Astrocyte (in vitro differentiated cells and primary cell): Measurements from ENCODE around the gene FIG4. TPM values are rescaled to one million over a fixed set of nuclear protein-coding genes. Genes with fewer than 3 reads are reported as not detected.
A peak's percentile ranks its signal among the peaks of the same experiment; 100 is the strongest.

Experiments used
- DNase-seq: peaks from one replicate; pipeline ENCODE4 v3.0.0-alpha.2; 2010; ENCODE audit warnings: low read depth
- FAIRE-seq: peaks from 2 replicates; lab custom pipeline; 2011; peaks lifted over from hg19 to GRCh38; lab: Jason Lieb, UNC
- H2AFZ ChIP-seq: 2 replicates; pipeline ENCODE4 v1.6.0; 2012; ENCODE audit warnings: low read depth, low read length, inconsistent platforms
- H3K27ac ChIP-seq: 2 replicates; pipeline ENCODE4 v1.5.1; 2011; ENCODE audit warnings: low read depth, low read length, inconsistent platforms
- H3K27me3 ChIP-seq: 2 replicates; pipeline ENCODE4 v1.6.0; 2011; ENCODE audit warnings: low read length, inconsistent platforms; ENCODE audit not compliant: insufficient read depth
- H3K36me3 ChIP-seq: 2 replicates; pipeline ENCODE4 v1.5.1; 2011; ENCODE audit warnings: low read length, inconsistent platforms; ENCODE audit not compliant: insufficient read depth
- H3K4me1 ChIP-seq: 2 replicates; pipeline ENCODE4 v1.5.1; 2011; ENCODE audit warnings: low read length, inconsistent platforms; ENCODE audit not compliant: insufficient read depth
- H3K4me2 ChIP-seq: 2 replicates; pipeline ENCODE4 v1.6.0; 2012; ENCODE audit warnings: low read length, inconsistent platforms
- H3K4me3 ChIP-seq: 2 replicates; pipeline ENCODE4 v1.5.1; 2011; ENCODE audit warnings: low read depth, mild to moderate bottlenecking, low read length, inconsistent platforms; ENCODE audit not compliant: insufficient read depth
- H3K79me2 ChIP-seq: 2 replicates; pipeline ENCODE4 v1.6.0; 2012; ENCODE audit warnings: mild to moderate bottlenecking, low read length, inconsistent platforms; ENCODE audit not compliant: insufficient read depth
- H3K9ac ChIP-seq: 2 replicates; pipeline ENCODE4 v1.6.0; 2012; ENCODE audit warnings: mild to moderate bottlenecking, low read length, inconsistent platforms
- H3K9me3 ChIP-seq: 2 replicates; pipeline ENCODE4 v1.5.1; 2012; ENCODE audit warnings: low read depth, mild to moderate bottlenecking, low read length, inconsistent platforms; ENCODE audit not compliant: insufficient read depth
- H4K20me1 ChIP-seq: 2 replicates; pipeline ENCODE4 v1.6.0; 2012; ENCODE audit warnings: low read length, inconsistent platforms; ENCODE audit not compliant: insufficient read depth
- H3K27ac Mint-ChIP-seq: one replicate; pipeline ENCODE4 v1.8.0; 2021; ENCODE audit warnings: mild to moderate bottlenecking, mixed read lengths; ENCODE audit not compliant: unreplicated experiment
- H3K27me3 Mint-ChIP-seq: one replicate; pipeline ENCODE4 v1.8.0; 2021; ENCODE audit warnings: low read depth, mixed read lengths; ENCODE audit not compliant: unreplicated experiment
- H3K36me3 Mint-ChIP-seq: one replicate; pipeline ENCODE4 v1.8.0; 2021; ENCODE audit warnings: low read depth, mixed read lengths; ENCODE audit not compliant: unreplicated experiment
- H3K4me1 Mint-ChIP-seq: one replicate; pipeline ENCODE4 v1.8.0; 2021; ENCODE audit warnings: low read depth, mixed read lengths; ENCODE audit not compliant: unreplicated experiment
- H3K4me3 Mint-ChIP-seq: one replicate; pipeline ENCODE4 v1.8.0; 2021; ENCODE audit warnings: mild to moderate bottlenecking, moderate library complexity, mixed read lengths; ENCODE audit not compliant: unreplicated experiment
- H3K9me3 Mint-ChIP-seq: one replicate; pipeline ENCODE4 v1.8.0; 2021; ENCODE audit warnings: mild to moderate bottlenecking, mixed read lengths; ENCODE audit not compliant: unreplicated experiment
- CTCF ChIP-seq: IDR thresholded peaks from 2 replicates; pipeline ENCODE4 v1.5.1; 2011; ENCODE audit warnings: low read depth, mild to moderate bottlenecking, inconsistent platforms, low read length, moderate library complexity; ENCODE audit not compliant: insufficient read depth
- EZH2 ChIP-seq: IDR thresholded peaks from 2 replicates; pipeline ENCODE4 v1.6.1; 2012; ENCODE audit warnings: mild to moderate bottlenecking, low read length, inconsistent platforms; ENCODE audit not compliant: insufficient read depth
- total RNA-seq: library from RNA; stranded (reverse); gene quantifications from 2 replicates; pipeline ENCODE4 v1.2.1, GENCODE V29; 2021

The FIG4 gene
- total RNA-seq, 1 donor from 2014 or later: 8.4 TPM

- no peak for FAIRE-seq
- no peak overlapping the region for H3K27ac Mint-ChIP-seq
- no peak overlapping the region for H3K9ac ChIP-seq
- H3K9me3 ChIP-seq: no peaks in the 10 kb centered on the region
- no peaks in the 10 kb centered on the region for H4K20me1 ChIP-seq
- no peaks in the 10 kb centered on the region for H3K27me3 ChIP-seq
- no peaks in the 10 kb centered on the region for H3K4me1 ChIP-seq
- no peaks in the 10 kb centered on the region for H3K36me3 ChIP-seq
- H3K79me2 ChIP-seq: no peaks in the 10 kb centered on the region
- TF ChIP-seq CTCF (no peak), EZH2 (no peak)
- H3K4me3 ChIP-seq: no peak overlapping the region
- no peaks in the 10 kb centered on the region for H3K36me3 Mint-ChIP-seq
- no peak overlapping the region for H3K4me3 Mint-ChIP-seq
- H3K4me1 Mint-ChIP-seq: no peaks in the 10 kb centered on the region
- H3K9me3 Mint-ChIP-seq: no peaks in the 10 kb centered on the region
- peak; percentile 11 for DNase-seq
- H3K4me2 ChIP-seq: no peak overlapping the region
- H3K27ac ChIP-seq: no peak overlapping the region
- H3K27me3 Mint-ChIP-seq: no peaks in the 10 kb centered on the region
- H2AFZ ChIP-seq: no peak overlapping the region
Measured at GRCh38 chr6:109653264-109653663, 37.8 kb upstream of the FIG4 start.

- no peaks in the 10 kb centered on the region for H3K9me3 Mint-ChIP-seq
- no peaks in the 10 kb centered on the region for H3K4me1 ChIP-seq
- no peaks in the 10 kb centered on the region for H3K36me3 ChIP-seq
- DNase-seq: no peak
- no peaks in the 10 kb centered on the region for H3K9me3 ChIP-seq
- H3K4me1 Mint-ChIP-seq: no peaks in the 10 kb centered on the region
- no peaks in the 10 kb centered on the region for H3K36me3 Mint-ChIP-seq
- H3K4me3 ChIP-seq: no peak overlapping the region
- H3K27me3 ChIP-seq: no peaks in the 10 kb centered on the region
- H3K27ac ChIP-seq: no peak overlapping the region
- H3K27ac Mint-ChIP-seq: no peak overlapping the region
- H3K4me3 Mint-ChIP-seq: no peak overlapping the region
- no peak overlapping the region for H3K4me2 ChIP-seq
- TF ChIP-seq EZH2 (no peak), CTCF (no peak)
- FAIRE-seq: peak; percentile 56
- no peaks in the 10 kb centered on the region for H3K79me2 ChIP-seq
- H2AFZ ChIP-seq: no peak overlapping the region
- H3K27me3 Mint-ChIP-seq: no peaks in the 10 kb centered on the region
- no peak overlapping the region for H3K9ac ChIP-seq
- H4K20me1 ChIP-seq: no peaks in the 10 kb centered on the region
Measured at GRCh38 chr6:109655761-109656262, 35.3 kb upstream of the FIG4 start.

- no peaks in the 10 kb centered on the region for H3K27me3 Mint-ChIP-seq
- Histone ChIP-seq H3K36me3 (no peaks in the 10 kb centered on the region), H3K9me3 (no peaks in the 10 kb centered on the region), H3K4me1 (no peaks in the 10 kb centered on the region), H3K4me2 (no peak overlapping the region), H3K4me3 (no peak overlapping the region), H3K27me3 (no peaks in the 10 kb centered on the region), H3K27ac (no peak overlapping the region), H3K9ac (no peak overlapping the region), H4K20me1 (no peaks in the 10 kb centered on the region), H3K79me2 (no peaks in the 10 kb centered on the region), H2AFZ (no peak overlapping the region)
- no peak for DNase-seq
- H3K27ac Mint-ChIP-seq: no peak overlapping the region
- H3K36me3 Mint-ChIP-seq: no peaks in the 10 kb centered on the region
- no peaks in the 10 kb centered on the region for H3K4me1 Mint-ChIP-seq
- TF ChIP-seq EZH2 (no peak), CTCF (no peak)
- H3K9me3 Mint-ChIP-seq: no peaks in the 10 kb centered on the region
- peak; percentile 23 for FAIRE-seq
- no peak overlapping the region for H3K4me3 Mint-ChIP-seq
Measured at GRCh38 chr6:109660526-109661320, 30.4 kb upstream of the FIG4 start.
